ENCODE results near the gene MED6.

MED6 gene

GRCh38 chr14:70563417-70563816 is 37.0 kb downstream of the MED6 start:
- no peak for TF ChIP-seq CTCF (conservative IDR thresholded peaks at IDR 0.05; ENCODE audit: low read length)
- H3K27me3 ChIP-seq (ENCODE audit: insufficient read depth, low read length, poor library complexity, severe bottlenecking): no peaks in the 10 kb centered on the region
- H3K4me2 ChIP-seq (ENCODE audit: low read depth, low read length, poor library complexity, severe bottlenecking): no peak overlapping the region
- no peaks in the 10 kb centered on the region for H3K9me2 ChIP-seq (replicated peaks; ENCODE audit: low read depth, low read length)
- no peaks in the 10 kb centered on the region for H4K20me1 ChIP-seq (ENCODE audit: insufficient read depth, low read length, poor library complexity, severe bottlenecking)
- H3K36me3 ChIP-seq (ENCODE audit: insufficient read depth, low read length): peaks cover 6% of the 10 kb centered on the region; the same call in 1 of the 2 replicates
- H3K9ac ChIP-seq (ENCODE audit: low read depth, low read length, poor library complexity, severe bottlenecking): no peak overlapping the region
- no peak overlapping the region for H3K4me3 ChIP-seq (ENCODE audit: low read length, poor library complexity, severe bottlenecking)
- no peaks in the 10 kb centered on the region for H3F3A ChIP-seq (ENCODE audit: low read depth)
- no peaks in the 10 kb centered on the region for H3K79me2 ChIP-seq (ENCODE audit: insufficient read depth, low read length)
- peaks cover 7% of the 10 kb centered on the region for H3K4me1 ChIP-seq (ENCODE audit: insufficient read depth, low read length, poor library complexity, severe bottlenecking)
- peaks cover 17% of the 10 kb centered on the region; the same call in 1 of the 2 replicates for H3K9me3 ChIP-seq (ENCODE audit: insufficient read depth, low read depth, low read length)
- no peak overlapping the region for H2AFZ ChIP-seq (ENCODE audit: low read length)

GRCh38 chr14:70558356-70558755 is 42.1 kb downstream of the MED6 start:
- H3F3A ChIP-seq (ENCODE audit: low read depth): no peaks in the 10 kb centered on the region
- H3K9ac ChIP-seq (ENCODE audit: low read depth, low read length, poor library complexity, severe bottlenecking): no peak overlapping the region
- no peaks in the 10 kb centered on the region for H3K4me1 ChIP-seq (ENCODE audit: insufficient read depth, low read length, poor library complexity, severe bottlenecking)
- no peaks in the 10 kb centered on the region for H3K79me2 ChIP-seq (ENCODE audit: insufficient read depth, low read length)
- no peaks in the 10 kb centered on the region for H3K9me2 ChIP-seq (replicated peaks; ENCODE audit: low read depth, low read length)
- peaks cover 13% of the 10 kb centered on the region; the same call in 1 of the 2 replicates for H3K9me3 ChIP-seq (ENCODE audit: insufficient read depth, low read depth, low read length)
- H4K20me1 ChIP-seq (ENCODE audit: insufficient read depth, low read length, poor library complexity, severe bottlenecking): no peaks in the 10 kb centered on the region
- H2AFZ ChIP-seq (ENCODE audit: low read length): no peak overlapping the region
- no peak overlapping the region for H3K4me3 ChIP-seq (ENCODE audit: low read length, poor library complexity, severe bottlenecking)
- no peak overlapping the region for H3K4me2 ChIP-seq (ENCODE audit: low read depth, low read length, poor library complexity, severe bottlenecking)
- TF ChIP-seq CTCF (conservative IDR thresholded peaks at IDR 0.05; ENCODE audit: low read length) (no peak), EZH2phosphoT487 (IDR thresholded peaks at IDR 0.05; ENCODE audit: borderline replicate concordance) (no peak)
- no peaks in the 10 kb centered on the region for H3K27me3 ChIP-seq (ENCODE audit: insufficient read depth, low read length, poor library complexity, severe bottlenecking)
- peaks cover 3% of the 10 kb centered on the region; the same call in 1 of the 2 replicates for H3K36me3 ChIP-seq (ENCODE audit: insufficient read depth, low read length)

- H3K4me3 ChIP-seq (ENCODE audit: low read length, poor library complexity, severe bottlenecking): no peak overlapping the region
Measured at GRCh38 chr14:70555890-70556289, 44.6 kb downstream of the MED6 start.

More at GRCh38 chr14:70555890-70556289, 44.6 kb downstream of the MED6 start:
- no peaks in the 10 kb centered on the region for H3F3A ChIP-seq (ENCODE audit: low read depth)
- no peaks in the 10 kb centered on the region for H3K36me3 ChIP-seq (ENCODE audit: insufficient read depth, low read length)
- H3K4me2 ChIP-seq (ENCODE audit: low read depth, low read length, poor library complexity, severe bottlenecking): no peak overlapping the region
- H3K27me3 ChIP-seq (ENCODE audit: insufficient read depth, low read length, poor library complexity, severe bottlenecking): no peaks in the 10 kb centered on the region
- TF ChIP-seq CTCF (conservative IDR thresholded peaks at IDR 0.05; ENCODE audit: low read length): no peak
- no peak for TF ChIP-seq EZH2phosphoT487 (IDR thresholded peaks at IDR 0.05; ENCODE audit: borderline replicate concordance)
- no peaks in the 10 kb centered on the region for H4K20me1 ChIP-seq (ENCODE audit: insufficient read depth, low read length, poor library complexity, severe bottlenecking)
- H3K4me1 ChIP-seq (ENCODE audit: insufficient read depth, low read length, poor library complexity, severe bottlenecking): no peaks in the 10 kb centered on the region
- H3K9me3 ChIP-seq (ENCODE audit: insufficient read depth, low read depth, low read length): no peaks in the 10 kb centered on the region
- no peak overlapping the region for H2AFZ ChIP-seq (ENCODE audit: low read length)
- H3K9me2 ChIP-seq (replicated peaks; ENCODE audit: low read depth, low read length): no peaks in the 10 kb centered on the region
- H3K9ac ChIP-seq (ENCODE audit: low read depth, low read length, poor library complexity, severe bottlenecking): no peak overlapping the region
- H3K79me2 ChIP-seq (ENCODE audit: insufficient read depth, low read length): no peaks in the 10 kb centered on the region
